ENCODE data around the gene CDH11. TPM values are rescaled to one million over a fixed set of nuclear protein-coding genes. Genes with fewer than 3 reads are reported as not detected.

CDH11 gene, protein sequence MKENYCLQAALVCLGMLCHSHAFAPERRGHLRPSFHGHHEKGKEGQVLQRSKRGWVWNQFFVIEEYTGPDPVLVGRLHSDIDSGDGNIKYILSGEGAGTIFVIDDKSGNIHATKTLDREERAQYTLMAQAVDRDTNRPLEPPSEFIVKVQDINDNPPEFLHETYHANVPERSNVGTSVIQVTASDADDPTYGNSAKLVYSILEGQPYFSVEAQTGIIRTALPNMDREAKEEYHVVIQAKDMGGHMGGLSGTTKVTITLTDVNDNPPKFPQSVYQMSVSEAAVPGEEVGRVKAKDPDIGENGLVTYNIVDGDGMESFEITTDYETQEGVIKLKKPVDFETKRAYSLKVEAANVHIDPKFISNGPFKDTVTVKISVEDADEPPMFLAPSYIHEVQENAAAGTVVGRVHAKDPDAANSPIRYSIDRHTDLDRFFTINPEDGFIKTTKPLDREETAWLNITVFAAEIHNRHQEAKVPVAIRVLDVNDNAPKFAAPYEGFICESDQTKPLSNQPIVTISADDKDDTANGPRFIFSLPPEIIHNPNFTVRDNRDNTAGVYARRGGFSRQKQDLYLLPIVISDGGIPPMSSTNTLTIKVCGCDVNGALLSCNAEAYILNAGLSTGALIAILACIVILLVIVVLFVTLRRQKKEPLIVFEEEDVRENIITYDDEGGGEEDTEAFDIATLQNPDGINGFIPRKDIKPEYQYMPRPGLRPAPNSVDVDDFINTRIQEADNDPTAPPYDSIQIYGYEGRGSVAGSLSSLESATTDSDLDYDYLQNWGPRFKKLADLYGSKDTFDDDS
- not detected for total RNA-seq

- DNase-seq = peak; percentile 25
- H3K4me1 Mint-ChIP-seq = no peaks in the 10 kb centered on the region
- no peak within 1 kb of the TSS for H3K27ac Mint-ChIP-seq
- ATAC-seq (ENCODE audit: low read depth) = no peak
- no peaks in the 10 kb centered on the region for H3K9me3 Mint-ChIP-seq
- no peak within 1 kb of the TSS for H3K4me3 Mint-ChIP-seq
- H3K36me3 Mint-ChIP-seq = no peaks in the 10 kb centered on the region
- peaks cover 39% of the 10 kb centered on the region for H3K27me3 Mint-ChIP-seq
- POLR2A ChIA-PET = no interaction called here
These were observed at the start of gene CDH11 for GRCh38 chr16:65121870-65122723. Gene CDH11, minus strand, starts transcription at chr16:65122063. Its CDS starts 117,194 bp downstream, at chr16:65004869.

DNA sequence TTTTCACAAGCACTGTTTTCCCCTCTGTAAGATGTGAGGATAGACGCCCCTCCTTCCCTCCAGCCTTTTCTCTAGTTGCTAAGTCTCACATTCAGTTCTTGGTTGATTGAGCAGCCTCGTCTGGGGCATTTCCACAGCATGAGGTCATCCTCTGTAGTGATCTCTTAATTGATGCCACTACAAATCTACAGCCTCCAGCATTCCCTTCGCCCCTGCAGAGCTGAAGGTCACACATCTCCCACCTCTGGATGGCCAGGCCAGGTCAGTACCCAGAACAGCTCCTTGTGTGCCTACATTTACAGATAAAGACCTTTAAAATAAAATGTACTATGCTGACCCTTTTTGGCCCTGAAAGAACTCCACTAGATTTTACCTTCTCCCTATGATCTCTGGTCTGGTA, 32.5 kb upstream of the CDH11 start:
- no peak for ATAC-seq (ENCODE audit: low read depth)
- POLR2A ChIA-PET = no interaction called here
- Mint-ChIP-seq H3K36me3 (no peaks in the 10 kb centered on the region), H3K27me3 (no peaks in the 10 kb centered on the region), H3K4me1 (no peaks in the 10 kb centered on the region), H3K4me3 (no peak overlapping the region), H3K27ac (no peak overlapping the region), H3K9me3 (no peaks in the 10 kb centered on the region)
- DNase-seq = no peak

DNA sequence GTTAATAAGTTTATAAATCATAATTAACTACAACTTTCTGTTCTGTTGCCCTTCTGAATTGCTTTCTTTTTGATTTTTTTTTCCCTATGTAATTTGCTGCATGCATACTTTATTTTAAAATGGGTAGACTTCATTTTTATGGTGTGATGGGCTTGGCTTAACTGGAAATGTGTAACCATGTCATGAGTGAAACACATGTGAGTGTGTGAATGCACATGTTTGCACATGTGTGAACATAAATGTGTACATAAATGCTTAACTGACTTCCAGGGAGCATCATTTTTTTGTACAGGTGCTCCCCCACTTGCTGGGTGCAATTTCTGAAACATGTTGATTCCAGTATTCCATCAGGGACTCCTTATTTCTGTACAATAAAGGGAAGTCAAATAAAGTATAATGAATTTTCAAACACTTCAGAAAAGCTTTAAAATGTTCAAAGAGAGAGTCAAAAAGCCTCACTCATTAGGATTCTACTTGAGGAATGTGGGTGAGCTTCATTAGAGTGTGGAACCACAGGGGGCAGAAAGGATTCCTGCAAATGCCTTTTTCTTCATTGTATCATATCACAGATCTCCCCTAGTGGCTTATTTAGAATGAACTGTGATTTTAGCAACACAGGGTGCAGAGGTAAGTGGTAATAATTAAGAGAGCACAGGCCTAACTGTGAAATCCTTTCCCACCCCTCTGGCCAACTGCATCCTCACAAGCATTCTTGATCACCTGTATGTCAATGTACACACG, 31.7 kb upstream of the CDH11 start:
- DNase-seq = no peak
- Mint-ChIP-seq H3K27ac (no peak overlapping the region), H3K4me1 (no peaks in the 10 kb centered on the region), H3K4me3 (no peak overlapping the region), H3K9me3 (no peaks in the 10 kb centered on the region), H3K27me3 (no peaks in the 10 kb centered on the region), H3K36me3 (no peaks in the 10 kb centered on the region)
- no peak for ATAC-seq (ENCODE audit: low read depth)
- POLR2A ChIA-PET = no interaction called here

- no peak for DNase-seq
- H3K4me3 Mint-ChIP-seq = no peak overlapping the region
- no peak for ATAC-seq (ENCODE audit: low read depth)
- H3K27ac Mint-ChIP-seq = no peak overlapping the region
- H3K27me3 Mint-ChIP-seq = no peaks in the 10 kb centered on the region
- no peaks in the 10 kb centered on the region for H3K36me3 Mint-ChIP-seq
- POLR2A ChIA-PET = no interaction called here
- no peaks in the 10 kb centered on the region for H3K4me1 Mint-ChIP-seq
- H3K9me3 Mint-ChIP-seq = no peaks in the 10 kb centered on the region
These were observed 26.9 kb upstream of the CDH11 start for GRCh38 chr16:65148804-65149203.

GRCh38 chr16:65142276-65142675, 20.4 kb upstream of the CDH11 start:
- H3K9me3 Mint-ChIP-seq = peaks cover 2% of the 10 kb centered on the region
- H3K27me3 Mint-ChIP-seq = no peaks in the 10 kb centered on the region
- H3K4me1 Mint-ChIP-seq = no peaks in the 10 kb centered on the region
- no peak overlapping the region for H3K27ac Mint-ChIP-seq
- H3K4me3 Mint-ChIP-seq = no peak overlapping the region
- ATAC-seq (ENCODE audit: low read depth) = no peak
- no peaks in the 10 kb centered on the region for H3K36me3 Mint-ChIP-seq
- DNase-seq = no peak
- POLR2A ChIA-PET = no interaction called here

GRCh38 chr16:65136681-65137080, 14.8 kb upstream of the CDH11 start:
- ATAC-seq (ENCODE audit: low read depth) (no peak), DNase-seq (no peak)
- no peaks in the 10 kb centered on the region for H3K36me3 Mint-ChIP-seq
- no peak overlapping the region for H3K27ac Mint-ChIP-seq
- no peak overlapping the region for H3K4me3 Mint-ChIP-seq
- H3K4me1 Mint-ChIP-seq = no peaks in the 10 kb centered on the region
- H3K9me3 Mint-ChIP-seq = peaks cover 2% of the 10 kb centered on the region
- POLR2A ChIA-PET = no interaction called here
- H3K27me3 Mint-ChIP-seq = no peaks in the 10 kb centered on the region

GRCh38 chr16:65126845-65127624, 5.2 kb upstream of the CDH11 start:
- peaks cover 18% of the 10 kb centered on the region for H3K27me3 Mint-ChIP-seq
- POLR2A ChIA-PET = no interaction called here
- no peak overlapping the region for H3K27ac Mint-ChIP-seq
- H3K36me3 Mint-ChIP-seq = no peaks in the 10 kb centered on the region
- no peak overlapping the region for H3K4me3 Mint-ChIP-seq
- H3K9me3 Mint-ChIP-seq = no peaks in the 10 kb centered on the region
- H3K4me1 Mint-ChIP-seq = no peaks in the 10 kb centered on the region
- ATAC-seq (ENCODE audit: low read depth) (no peak), DNase-seq (no peak)

GRCh38 chr16:65125871-65126270, 4.0 kb upstream of the CDH11 start:
- Mint-ChIP-seq H3K4me3 (no peak overlapping the region), H3K9me3 (no peaks in the 10 kb centered on the region), H3K27me3 (peaks cover 22% of the 10 kb centered on the region), H3K27ac (no peak overlapping the region), H3K4me1 (no peaks in the 10 kb centered on the region), H3K36me3 (no peaks in the 10 kb centered on the region)
- POLR2A ChIA-PET = no interaction called here
- ATAC-seq (ENCODE audit: low read depth) (no peak), DNase-seq (no peak)

DNA sequence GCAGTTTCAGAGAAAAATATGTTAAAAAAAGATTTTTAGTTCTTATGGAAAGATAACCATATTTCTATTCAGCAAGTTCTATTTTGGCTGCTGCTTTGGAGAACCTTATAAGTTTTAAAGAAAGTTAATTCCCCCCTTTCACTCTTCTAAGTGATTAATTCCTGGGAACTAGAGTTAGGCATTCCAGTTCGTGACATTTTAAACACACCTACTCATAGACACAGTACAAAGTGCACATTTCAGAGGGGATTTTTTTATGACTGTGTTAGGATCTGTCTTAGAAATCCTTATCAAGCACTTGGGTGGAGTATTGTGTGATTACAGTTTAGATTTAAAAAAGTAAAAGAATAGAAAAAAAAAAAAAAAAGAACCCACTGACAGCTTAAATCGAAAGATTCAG, 3.5 kb upstream of the CDH11 start:
- no peaks in the 10 kb centered on the region for H3K4me1 Mint-ChIP-seq
- DNase-seq (no peak), ATAC-seq (ENCODE audit: low read depth) (no peak)
- POLR2A ChIA-PET = no interaction called here
- H3K27me3 Mint-ChIP-seq = peaks cover 27% of the 10 kb centered on the region
- H3K36me3 Mint-ChIP-seq = no peaks in the 10 kb centered on the region
- H3K9me3 Mint-ChIP-seq = no peaks in the 10 kb centered on the region
- no peak overlapping the region for H3K4me3 Mint-ChIP-seq
- no peak overlapping the region for H3K27ac Mint-ChIP-seq

GRCh38 chr16:65124596-65124995, 2.7 kb upstream of the CDH11 start:
- H3K36me3 Mint-ChIP-seq = no peaks in the 10 kb centered on the region
- DNase-seq = no peak
- no peak overlapping the region for H3K4me3 Mint-ChIP-seq
- POLR2A ChIA-PET = no interaction called here
- H3K4me1 Mint-ChIP-seq = no peaks in the 10 kb centered on the region
- H3K27me3 Mint-ChIP-seq = peaks cover 34% of the 10 kb centered on the region
- no peaks in the 10 kb centered on the region for H3K9me3 Mint-ChIP-seq
- H3K27ac Mint-ChIP-seq = no peak overlapping the region
- ATAC-seq (ENCODE audit: low read depth) = no peak

GRCh38 chr16:65124212-65124548, 2.3 kb upstream of the CDH11 start:
- DNase-seq (no peak), ATAC-seq (ENCODE audit: low read depth) (no peak)
- Mint-ChIP-seq H3K4me1 (no peaks in the 10 kb centered on the region), H3K27ac (no peak overlapping the region), H3K9me3 (no peaks in the 10 kb centered on the region), H3K36me3 (no peaks in the 10 kb centered on the region), H3K4me3 (no peak overlapping the region), H3K27me3 (peaks cover 37% of the 10 kb centered on the region)
- POLR2A ChIA-PET = no interaction called here

DNA sequence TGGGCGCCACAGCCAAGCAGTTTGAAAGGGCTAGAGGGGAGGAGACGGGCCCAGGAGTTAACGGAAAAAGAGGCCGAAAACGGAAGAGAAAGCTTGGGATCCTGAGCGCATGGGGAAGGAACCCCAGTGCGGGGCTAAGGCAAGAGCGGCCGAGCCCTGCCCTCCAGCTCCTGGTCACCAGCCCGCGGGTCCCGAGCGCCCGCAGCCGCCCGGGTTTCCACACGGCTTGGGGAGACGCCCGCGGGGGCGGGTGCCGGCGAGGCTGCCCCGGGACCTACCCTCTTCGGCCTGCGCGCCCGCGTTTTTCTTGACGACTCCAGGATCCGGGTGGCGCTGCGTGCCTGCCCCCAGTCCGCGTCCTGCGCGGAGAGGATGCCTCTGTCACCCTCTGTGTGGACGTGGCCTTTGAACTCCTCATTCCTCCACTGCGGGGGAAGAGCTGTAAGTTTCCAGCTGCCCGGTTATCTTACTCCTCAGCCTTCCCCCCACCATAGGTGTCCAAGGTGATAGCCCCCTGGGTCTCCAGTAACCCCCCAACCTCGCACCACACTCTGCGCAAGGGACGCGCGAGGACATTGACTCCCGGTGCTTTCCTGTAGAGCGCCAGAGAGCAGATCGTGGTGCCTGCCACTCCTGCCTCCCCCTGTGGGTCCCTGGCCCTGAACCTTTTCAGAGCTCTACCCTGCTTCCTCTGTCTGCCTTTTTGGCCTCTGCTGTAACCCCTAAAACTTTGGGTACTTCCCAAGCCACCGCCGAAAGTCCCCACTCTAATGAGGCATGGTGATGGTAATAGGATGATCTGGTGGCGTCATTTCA, 1.7 kb upstream of the CDH11 start:
- Mint-ChIP-seq H3K36me3 (no peaks in the 10 kb centered on the region), H3K4me1 (no peaks in the 10 kb centered on the region), H3K27ac (no peak overlapping the region), H3K4me3 (no peak overlapping the region), H3K27me3 (peaks cover 39% of the 10 kb centered on the region), H3K9me3 (no peaks in the 10 kb centered on the region)
- POLR2A ChIA-PET = no interaction called here
- no peak for ATAC-seq (ENCODE audit: low read depth)
- peak; percentile 19 for DNase-seq
